DLD1 (cell line): ENCODE data around the gene NAV3.

Source experiments
- in situ Hi-C: cut with HindIII; loops from 2 replicates; pipeline ENCODE4 v1.10.0; 2017; ENCODE audit warnings: low sequenced_read_pairs

NAV3 gene

DNA sequence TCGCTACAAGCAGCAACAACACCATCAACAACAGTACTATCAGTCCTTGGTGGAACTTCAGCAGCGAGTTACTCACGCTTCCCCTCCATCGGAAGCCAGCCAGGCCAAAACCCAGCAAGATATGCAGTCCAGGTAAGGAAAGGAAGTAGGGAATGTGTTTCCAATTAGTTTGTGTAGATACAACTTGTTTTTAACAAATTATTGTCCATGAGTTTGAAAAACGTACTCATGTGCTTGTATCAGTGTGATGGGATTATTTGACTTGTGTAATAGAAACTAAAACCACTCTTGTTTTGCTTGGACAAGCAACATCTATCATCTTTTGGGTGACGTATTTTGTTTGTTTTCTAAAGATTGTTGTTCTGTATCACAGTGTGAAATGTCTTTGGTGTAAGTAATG, 137.9 kb downstream of the NAV3 start:
- in situ Hi-C loops = no loop called here

DNA sequence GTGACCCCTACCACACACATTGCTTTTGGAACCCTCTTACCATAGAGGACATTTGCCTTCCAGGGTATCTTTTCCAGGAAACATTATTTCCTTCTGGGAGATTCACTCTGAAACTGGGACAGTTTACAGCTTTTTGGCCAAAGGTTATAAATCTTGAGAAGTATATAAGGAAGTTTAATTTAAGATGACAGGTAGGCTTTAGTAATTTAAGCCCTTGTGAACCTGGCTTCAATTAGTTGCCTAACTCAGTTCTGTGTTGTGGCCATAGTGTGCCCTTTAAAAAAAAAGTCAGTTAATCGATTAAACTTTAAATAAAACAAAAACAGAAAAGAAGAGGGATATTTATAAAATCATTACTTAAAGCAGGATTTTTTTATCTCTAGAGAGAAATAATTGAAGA, 142.9 kb downstream of the NAV3 start:
- in situ Hi-C loops = no loop called here

DNA sequence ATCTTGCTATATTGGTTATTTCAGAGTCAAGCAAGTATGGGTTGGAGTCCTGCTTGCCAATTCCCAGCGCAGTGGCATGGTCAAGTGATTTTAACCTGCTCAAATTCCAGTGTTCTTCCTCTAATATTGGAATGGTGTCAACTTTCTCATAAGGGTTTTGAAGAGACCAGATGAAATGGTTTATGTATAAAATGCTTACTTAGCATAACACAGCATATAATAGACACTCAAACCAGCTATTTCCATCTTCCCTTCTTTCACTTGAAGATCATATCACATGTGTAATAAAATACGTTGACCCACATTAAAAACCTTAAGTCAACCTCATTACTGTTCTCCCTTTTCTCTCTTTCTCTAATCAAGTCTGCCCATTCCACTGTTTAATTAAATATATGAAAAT, 144.0 kb downstream of the NAV3 start:
- in situ Hi-C loops = no loop called here

DNA sequence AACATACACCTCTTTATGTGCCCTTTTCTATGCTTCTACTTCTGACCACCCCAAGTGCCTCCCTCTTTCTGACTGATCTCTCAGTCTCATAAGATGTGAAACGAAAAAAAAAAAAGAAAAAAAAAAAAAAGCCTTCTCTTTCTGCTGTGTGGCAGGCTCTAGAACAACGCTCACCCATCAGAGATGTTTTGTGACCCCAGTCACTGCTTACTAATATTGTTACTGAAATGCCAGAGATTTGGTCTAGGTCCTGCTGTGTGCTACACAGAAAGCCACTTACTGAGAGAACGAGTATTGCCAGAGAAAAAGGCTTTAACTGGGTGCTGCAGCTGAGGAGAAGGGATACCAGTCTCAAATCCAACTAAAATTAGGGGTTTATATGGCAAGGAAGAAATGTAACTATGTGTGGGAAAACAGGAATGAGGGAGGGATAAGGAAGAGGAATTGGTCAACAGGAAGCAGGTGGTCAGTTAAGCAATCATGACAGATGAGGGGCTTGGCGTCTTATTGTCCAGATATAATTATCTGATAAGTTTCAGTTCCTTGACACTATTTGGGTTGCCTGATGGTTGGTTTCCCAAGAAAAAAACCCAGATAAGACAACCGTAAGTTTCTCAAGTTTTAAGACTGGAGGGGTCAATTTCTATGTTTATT, 149.0 kb downstream of the NAV3 start:
- in situ Hi-C loops = no loop called here

DNA sequence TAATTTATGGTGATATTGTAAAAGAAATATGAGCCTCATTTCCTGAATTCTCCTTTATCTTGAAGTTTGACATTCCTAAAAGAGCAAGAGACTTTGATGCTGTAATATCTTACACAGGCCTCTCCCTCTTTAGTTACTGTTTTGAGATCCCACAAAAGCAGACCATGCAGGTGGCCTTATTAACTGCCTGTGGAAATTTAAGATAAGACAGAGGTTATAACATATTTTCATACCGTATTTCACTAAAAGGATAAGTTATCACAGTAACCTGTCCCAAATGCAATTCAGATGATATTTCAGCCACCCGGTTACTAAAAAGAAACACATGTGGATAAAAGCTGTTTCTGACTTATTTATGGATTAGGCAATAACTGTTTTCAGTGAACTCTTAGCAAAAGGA, 150.1 kb downstream of the NAV3 start:
- in situ Hi-C loops = no loop called here

DNA sequence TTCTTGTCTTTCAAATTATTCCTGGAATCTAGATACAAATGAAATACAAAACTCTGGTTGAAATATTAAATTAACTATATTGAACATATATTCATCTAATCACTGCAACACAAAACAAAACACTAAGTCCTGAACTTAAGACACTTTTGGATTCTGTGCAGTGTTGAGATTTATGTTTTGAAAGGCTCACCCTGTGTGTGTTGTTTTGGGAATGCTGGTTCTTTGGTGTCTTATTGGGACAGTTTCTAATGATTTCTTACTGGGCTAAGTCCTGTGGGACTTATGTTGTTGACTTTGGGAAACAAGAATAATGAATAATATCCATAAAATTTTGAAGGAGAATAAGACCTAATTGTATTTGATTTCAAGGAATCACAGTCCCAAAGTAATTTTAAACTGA, 153.2 kb downstream of the NAV3 start:
- in situ Hi-C loops = no loop called here

DNA sequence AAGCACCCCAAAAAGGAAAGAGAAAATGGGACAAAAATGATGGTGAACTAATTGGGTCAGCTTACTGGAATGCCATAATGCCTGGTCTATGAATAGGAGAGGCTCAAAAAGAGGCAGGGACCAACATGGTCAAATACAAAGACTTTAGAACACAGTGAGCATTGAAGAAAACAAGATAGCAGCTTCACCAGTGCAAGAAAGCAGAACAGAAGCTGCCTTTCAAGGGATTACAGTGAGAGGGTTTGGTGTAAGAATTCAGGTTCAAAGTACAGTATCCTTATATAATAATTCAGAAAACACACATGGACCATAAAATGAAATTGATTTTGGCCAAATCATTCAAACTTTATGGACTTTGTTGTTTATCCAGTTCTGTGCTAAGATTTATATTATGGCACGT, 162.1 kb downstream of the NAV3 start:
- in situ Hi-C loops = no loop called here

DNA sequence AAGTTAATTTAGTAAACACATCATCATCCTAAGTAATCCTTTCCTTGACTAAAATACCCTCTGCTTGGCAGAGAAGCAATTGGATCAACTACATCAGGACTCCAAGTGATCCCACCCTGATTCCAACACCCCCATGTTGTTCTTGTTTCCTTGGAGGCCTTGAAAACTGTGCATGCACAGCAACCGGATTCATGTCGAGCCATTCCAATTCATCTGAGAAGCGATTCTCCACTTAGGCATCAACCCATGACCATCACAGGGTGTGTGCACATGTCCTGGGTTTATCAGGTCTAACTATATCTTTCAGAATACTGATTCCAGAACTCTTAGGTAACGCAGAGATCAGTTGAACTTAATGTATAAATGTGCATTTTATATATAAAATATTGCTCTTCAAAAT, 163.0 kb downstream of the NAV3 start:
- in situ Hi-C loops = no loop called here

DNA sequence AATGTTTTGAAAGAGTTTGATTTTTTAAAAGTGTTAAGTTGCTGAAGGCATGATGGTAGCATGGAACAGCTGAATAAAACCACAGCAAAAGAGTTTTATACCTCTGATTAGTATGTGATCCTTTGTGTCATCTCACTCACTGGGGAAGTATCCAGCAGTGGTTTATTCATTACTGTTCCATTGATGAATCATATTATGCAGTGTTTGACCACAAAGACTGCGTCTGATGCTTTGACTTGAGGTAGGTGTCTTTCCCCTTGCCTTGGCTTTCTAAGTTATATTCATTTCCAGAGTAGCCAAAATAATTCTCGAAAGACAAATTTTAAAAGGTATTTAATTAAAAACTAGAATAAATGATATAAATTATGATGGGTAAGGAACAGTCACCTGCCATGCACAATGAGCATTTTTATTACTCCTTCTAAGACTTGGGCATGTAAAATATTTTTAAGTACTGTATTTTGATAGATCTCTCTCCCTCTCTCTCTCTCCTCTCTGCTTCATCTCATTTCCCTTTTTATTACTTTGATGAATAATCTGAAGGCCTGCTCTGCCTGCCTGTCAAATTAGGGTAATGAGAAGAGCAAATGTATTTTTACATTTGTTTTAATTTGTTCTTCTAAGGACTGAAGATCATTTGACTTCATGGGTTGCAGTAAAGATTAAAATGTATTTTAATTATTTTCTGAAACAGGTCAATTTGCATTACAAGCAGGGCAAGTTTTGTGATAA, 164.9 kb downstream of the NAV3 start:
- in situ Hi-C loops = no loop called here

DNA sequence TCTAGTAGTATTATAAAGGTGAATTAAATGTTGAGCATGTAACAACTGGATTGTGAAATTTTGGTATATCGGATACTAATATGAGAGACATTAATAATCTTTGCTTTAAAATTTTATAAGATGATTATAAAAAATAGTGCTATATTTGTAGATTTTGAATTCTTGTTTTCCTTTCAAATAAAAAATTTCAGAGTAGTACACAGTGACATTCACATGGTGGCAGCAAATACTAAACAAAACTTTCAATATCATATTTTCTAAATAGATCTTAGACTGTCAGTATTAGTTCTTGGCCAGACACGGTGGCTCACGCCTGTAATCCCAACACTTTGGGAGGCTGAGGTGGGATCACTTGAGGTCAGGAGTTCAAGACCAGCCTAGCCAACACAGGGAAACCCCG, 166.0 kb downstream of the NAV3 start:
- in situ Hi-C loops = no loop called here

DNA sequence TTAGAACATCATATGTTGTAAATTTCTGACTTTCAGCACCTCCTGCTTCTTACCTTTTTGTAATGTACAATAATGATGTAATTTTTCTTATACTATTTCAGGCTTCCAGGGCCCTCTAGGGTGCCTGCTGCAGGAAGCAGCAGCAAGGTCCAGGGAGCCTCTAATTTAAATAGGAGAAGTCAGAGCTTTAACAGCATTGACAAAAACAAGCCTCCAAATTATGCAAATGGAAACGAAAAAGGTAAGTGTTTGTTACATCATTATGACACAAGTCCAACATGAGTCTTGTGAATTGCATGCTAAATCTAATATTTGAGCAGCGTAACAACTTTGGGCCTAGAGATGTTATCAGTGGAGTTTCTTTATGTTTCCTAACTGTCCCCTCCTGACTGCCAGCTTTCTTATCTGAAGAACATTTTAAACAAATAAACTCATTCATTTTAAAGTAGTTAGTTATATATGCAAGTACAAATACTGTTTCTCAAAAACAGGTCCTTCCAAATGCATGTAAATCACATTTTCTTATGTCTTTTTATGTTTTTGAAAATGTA, 167.6 kb downstream of the NAV3 start:
- in situ Hi-C loops = no loop called here

DNA sequence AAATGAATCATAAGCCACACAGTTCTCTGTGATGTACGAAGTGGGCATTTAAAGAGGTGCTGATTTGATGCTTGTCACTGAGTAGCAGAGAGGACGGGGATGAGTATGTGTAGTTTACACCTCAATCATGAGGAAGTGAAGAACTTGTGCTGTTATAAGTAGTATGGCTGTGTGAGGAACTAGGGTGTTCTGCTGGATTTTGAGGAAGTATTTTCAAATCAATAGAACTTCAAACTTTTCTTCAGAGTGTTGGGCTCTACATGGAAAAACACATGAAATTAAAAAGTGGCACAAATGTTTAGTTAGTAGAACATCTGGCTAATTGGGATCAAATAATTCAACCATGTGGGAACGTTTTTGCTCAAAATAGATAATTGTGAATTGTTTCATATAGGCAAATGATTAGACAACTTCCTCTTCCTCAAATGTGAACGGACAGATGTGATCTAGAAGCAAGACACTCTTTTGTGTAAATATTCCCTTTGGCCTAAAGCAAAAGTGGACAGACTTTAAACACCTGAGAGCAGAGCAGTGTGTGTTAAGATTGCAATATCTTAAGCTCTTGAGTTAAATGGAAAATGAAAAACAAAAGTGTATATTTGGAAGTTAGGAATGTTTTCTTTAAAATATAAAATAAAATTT, 168.5 kb downstream of the NAV3 start:
- in situ Hi-C loops = no loop called here

DNA sequence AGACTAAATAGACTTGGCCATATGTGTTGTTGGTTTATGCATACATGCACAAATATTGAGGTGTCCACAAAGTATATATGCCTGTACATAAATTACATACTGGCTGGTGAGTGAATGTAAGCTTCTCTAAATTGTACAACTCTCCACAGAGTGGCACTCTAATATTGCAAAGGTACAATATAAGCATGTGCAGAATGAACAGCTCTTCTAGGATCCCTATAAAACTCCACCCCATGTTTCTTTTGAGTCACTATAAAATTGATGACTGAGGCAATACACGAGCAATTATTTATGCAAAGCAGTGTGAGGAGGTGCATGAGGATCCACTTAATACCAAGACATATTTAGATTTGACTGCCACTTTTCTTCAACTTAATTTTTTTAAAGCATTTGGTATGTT, 172.2 kb downstream of the NAV3 start:
- in situ Hi-C loops = no loop called here

DNA sequence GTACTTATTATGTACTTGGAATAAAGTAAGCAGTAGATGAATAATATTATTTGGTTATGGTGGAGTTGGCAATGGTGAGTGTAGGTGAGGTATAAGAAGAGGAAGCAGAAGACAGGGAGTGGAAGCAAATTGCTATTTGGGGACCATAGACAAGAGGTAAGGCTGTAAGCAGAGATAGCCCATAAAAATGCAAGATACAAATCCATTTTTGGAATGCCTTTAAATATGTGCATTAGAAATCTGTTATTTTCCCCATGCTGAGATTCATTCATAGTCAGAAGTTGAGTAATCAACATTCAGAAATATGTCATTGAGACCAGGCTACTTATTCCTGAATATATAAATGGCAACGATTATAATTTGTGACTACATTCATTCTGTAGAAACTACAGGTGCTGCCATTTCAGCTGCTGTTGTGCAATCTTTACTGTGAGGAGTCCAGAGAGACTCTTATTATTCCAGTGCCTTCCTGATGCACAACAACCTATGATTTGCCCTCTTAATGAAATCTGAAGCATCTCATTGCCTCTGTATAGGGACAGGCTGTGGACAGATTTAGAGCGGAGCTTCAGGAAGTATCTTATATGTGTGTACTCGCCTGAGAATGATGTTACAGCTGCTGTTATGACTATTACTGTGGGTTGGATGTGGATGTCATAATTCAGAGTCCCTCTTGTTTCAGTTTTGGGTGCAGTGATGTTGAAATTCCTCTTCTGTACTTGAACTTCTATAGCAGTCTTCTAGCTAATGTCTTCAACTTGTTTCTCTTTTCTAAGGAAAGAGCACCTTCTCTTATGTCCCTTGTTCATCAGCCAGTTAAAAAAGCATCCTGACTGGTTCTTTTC, 173.8 kb downstream of the NAV3 start:
- in situ Hi-C loops = no loop called here

DNA sequence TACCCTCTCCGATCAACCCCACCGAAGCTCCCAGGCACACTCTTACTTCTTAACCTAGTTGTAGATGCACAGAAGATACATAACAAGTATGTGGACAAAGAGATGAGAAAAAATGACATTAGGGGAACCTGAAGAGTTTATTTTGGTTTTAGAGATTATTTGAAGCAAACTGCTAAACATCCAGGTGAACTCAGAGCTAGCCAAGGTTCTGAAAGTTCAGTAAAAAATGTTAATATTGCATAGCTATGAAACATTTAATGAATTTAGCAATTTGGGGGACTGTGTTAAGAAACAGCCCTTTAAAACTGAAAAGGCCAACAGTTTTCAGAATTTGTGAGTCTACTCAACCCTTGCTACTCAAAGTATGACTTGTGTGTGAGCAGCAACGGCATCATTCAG, 174.4 kb downstream of the NAV3 start:
- in situ Hi-C loops = no loop called here

DNA sequence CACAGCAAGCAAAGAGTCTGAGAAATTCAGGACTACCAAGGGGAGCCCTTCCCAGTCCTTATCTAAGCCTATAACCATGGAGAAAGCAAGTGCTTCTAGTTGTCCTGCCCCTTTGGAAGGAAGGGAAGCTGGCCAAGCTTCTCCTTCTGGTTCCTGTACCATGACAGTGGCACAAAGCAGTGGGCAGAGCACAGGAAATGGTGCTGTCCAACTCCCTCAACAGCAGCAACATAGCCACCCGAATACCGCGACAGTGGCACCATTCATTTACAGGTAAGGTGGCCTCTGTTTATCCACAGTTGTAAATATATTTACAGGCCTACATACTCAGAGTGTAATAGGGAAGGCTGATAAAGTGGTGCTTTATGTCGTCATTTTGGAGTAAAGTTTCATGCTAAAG, 176.5 kb downstream of the NAV3 start:
- in situ Hi-C loops = no loop called here

DNA sequence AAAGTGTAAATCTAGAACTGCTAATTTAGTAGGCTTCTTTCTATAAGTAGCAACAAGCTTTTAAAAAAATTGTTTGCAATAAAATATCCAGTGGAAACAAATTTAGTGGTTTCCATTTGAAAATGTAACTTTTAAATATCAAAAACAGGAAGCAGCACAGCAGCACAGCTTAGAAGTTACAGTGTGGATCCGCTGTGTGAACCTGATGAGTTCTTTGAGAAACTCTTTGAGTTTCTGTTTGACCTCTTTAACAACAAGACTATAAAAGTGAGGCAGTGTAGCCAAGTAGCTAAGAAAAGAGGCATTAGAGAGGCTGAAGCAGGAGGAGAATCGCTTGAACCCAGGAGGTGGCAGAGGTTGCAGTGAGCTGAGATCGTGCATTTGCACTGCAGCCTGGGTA, 178.3 kb downstream of the NAV3 start:
- in situ Hi-C loops = no loop called here

DNA sequence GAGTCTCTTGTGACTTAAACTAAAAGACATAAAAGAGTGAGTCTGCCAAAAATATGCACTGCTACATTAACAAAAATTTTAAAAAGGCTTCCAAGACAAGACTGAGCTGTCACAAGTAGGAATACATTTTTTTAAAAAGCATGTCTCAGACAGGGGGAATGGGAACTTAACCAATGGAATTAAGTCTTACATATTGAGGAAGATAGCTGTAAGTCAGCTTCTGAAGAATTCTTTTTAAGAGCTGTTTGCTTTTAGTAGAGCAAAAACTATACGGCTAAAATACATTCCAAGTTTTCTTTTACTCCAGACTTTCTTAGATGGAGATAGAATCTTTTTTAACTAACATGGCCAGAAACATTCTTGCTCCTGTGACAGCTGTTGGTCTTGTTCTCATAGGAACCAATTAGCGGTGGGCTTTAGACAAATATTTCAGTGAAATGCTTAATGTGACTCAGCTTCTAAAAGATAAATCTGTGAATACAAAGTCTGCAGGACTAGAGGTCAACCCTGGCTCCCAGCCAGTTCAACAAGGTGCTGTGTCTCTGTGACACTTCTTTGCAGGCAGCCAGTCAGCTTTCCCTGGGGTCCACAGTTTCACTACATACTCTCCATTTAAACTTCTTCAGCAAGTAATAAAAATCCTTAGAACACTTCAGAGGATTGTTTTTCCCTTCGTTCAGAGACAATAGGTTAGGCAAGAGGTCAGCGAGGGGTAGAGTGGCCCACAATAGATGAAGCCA, 187.6 kb downstream of the NAV3 start:
- in situ Hi-C loops = no loop called here

DNA sequence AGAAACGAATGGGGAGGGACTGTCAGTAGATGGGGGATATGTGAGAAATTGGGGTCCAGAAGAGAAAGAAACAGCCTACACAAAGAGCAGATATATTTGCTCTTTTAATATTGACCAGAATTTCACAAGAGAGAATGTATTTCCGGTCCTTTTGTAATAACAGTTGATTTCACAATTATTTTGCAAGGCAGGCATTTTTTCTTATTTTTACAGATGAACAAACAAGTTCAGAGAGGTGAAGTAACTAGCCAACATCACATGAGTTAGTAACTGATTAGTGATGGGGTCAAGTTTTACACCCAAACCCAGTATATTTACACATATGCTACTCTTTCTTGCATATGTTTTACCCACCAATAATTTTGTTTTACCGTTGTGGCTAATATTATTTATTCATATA, 188.2 kb downstream of the NAV3 start:
- in situ Hi-C loops = no loop called here

DNA sequence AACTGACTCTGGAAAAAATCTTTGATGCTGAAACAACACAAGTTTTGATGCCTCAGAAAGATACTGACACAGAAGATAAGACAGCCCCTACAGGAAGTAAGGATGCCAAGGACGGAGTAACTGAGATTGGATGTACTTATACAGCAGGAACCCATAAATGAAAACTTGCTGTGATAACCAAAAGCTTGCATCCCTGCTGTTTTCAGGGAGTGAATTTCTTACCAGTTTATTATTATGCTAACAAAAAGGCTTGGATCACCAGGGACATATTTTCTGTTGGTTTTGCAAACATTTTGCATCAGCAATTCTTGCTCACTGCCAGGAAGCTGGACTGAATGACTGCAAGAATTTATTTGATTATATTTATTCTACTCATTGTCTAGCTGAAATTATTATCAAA, 197.7 kb downstream of the NAV3 start:
- in situ Hi-C loops = no loop called here

DNA sequence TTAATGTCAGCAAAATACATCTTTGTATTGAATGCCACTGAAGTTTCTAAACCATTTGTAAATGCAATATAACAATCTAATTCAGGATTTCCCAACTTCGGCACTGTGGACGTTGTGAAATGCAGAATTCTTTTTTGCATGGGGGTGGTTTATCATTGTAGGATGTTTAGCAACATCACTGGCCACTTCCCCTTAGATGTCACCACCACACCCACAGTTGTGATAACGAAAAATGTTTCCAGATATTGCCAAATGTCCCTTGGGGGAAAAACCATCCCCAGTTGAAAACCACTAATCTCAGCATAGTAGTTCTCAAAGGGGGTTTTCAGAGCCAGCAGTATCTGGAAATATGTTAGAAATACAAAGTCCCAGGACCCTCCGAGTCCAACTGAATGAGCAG, 203.3 kb downstream of the NAV3 start:
- in situ Hi-C loops = no loop called here
